LNCaP clone FGC (cell line): ENCODE measurements around the gene FOXP1.

ENCODE experiments used
- DNase-seq: peaks from one replicate; pipeline ENCODE4 v3.0.0-alpha.2; 2011; ENCODE audit warnings: low read depth
- H3K4me3 ChIP-seq: 2 replicates; pipeline ENCODE4 v1.5.1; 2011; ENCODE audit warnings: mild to moderate bottlenecking, low read depth, low read length, control low read depth
- TF ChIP-seq, protein P1 (sequence below): IDR thresholded peaks from 2 replicates; pipeline ENCODE4 v1.5.1; 2012; ENCODE audit warnings: mild to moderate bottlenecking; ENCODE audit not compliant: control insufficient read depth, insufficient read depth; ENCODE audit errors: extremely low read depth

The FOXP1 gene

DNA sequence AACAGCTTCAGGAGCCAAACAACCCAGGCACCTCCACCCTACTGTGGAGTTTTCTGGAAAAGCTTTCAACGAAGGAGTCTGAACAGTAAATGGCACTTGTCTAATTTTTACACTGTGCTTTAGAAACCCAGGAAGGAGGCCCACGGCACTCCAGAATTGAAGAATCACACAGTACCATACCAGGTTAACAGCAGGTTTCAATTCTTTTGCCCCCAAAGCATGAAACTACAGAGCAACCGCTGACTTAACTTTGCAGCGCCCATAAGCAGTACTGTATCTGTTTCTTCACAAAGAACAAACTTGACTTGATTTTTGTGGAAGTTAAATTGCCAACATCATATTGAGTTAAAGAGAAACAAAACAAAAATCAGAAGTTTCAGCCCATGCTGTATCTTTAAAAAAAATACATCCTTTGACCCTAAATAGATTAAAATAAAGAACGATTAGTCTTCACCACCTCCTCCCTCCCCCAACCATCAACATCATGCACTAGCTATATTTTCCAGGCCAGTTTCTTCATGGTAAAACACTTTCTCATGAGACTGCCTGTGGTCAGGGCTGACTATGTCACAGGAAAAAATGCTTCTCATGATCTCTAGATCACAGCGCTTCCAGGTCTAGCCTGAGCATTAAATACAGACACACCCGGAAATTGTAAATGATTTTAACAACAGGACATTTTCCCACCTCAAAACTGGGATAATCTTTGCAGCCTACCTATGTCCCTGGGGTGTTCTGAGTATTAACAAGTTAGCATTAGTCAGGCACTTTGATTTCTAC lies 456.3 kb downstream of the FOXP1 start:
- H3K4me3 ChIP-seq: no peak overlapping the region
- TF ChIP-seq, protein P1, sequence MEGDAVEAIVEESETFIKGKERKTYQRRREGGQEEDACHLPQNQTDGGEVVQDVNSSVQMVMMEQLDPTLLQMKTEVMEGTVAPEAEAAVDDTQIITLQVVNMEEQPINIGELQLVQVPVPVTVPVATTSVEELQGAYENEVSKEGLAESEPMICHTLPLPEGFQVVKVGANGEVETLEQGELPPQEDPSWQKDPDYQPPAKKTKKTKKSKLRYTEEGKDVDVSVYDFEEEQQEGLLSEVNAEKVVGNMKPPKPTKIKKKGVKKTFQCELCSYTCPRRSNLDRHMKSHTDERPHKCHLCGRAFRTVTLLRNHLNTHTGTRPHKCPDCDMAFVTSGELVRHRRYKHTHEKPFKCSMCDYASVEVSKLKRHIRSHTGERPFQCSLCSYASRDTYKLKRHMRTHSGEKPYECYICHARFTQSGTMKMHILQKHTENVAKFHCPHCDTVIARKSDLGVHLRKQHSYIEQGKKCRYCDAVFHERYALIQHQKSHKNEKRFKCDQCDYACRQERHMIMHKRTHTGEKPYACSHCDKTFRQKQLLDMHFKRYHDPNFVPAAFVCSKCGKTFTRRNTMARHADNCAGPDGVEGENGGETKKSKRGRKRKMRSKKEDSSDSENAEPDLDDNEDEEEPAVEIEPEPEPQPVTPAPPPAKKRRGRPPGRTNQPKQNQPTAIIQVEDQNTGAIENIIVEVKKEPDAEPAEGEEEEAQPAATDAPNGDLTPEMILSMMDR: no peak
- no peak for DNase-seq

DNA sequence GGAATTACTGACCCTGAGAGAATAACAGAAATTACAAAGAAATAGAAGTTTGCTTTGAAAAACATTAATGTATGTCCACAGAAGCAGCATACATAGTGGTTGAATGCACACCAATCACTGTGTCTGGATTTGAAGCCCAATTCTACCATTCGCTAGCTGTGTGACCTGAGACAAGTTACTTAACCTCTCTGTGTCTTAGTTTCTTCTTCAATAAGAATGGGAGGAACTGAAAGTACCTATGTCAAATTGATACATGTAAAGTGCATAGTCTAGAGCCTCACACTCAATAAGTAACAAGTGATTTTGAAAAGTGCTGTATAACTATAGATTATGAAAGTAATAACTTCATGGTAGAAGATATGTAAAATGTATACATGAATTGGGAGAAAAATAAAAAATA lies 457.8 kb downstream of the FOXP1 start:
- TF ChIP-seq, protein P1: no peak

DNA sequence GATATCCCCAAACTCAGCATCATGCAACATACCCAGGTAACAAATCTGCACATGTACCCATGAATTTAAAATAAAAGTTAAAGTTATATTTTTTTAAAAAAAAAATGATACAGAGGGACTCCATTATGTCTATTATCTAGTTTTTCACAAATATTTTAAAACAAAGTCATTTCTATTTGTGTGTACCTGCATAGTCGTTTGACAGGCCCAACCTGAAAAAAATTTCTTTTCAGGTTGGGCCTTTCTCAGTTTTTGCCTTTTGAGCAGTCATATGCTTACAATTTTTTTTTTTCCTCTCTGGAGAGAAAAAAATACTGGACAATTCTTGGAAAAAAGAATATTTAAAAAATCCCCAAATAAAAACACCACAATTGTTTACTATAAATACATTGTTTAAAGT lies 459.5 kb downstream of the FOXP1 start:
- TF ChIP-seq, protein P1: no peak
- H3K4me3 ChIP-seq: no peak overlapping the region
- no peak for DNase-seq

More for the DNA sequence above, 457.8 kb downstream of the FOXP1 start:
- no peak for DNase-seq
- no peak overlapping the region for H3K4me3 ChIP-seq

DNA sequence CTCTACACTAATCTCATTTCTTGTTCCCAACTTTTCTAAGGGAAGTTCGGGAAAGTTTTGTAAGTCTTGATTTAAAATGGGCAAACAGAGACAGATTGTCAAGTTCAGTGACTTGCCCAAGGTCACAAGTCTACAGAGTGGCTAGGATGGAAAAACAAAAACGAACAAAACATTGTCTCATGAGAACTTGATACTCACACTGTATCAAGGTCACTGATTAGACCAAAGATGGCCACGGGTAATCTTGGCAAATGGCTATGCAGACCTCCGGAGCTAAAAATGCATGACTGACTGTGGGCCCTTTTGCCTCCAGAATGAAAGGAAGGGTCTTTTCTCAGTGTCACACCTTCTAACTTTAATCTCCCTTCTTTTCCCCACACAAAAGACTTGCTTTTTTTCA lies 460.9 kb downstream of the FOXP1 start:
- H3K4me3 ChIP-seq: no peak overlapping the region
- DNase-seq: no peak
- TF ChIP-seq, protein P1: no peak

DNA sequence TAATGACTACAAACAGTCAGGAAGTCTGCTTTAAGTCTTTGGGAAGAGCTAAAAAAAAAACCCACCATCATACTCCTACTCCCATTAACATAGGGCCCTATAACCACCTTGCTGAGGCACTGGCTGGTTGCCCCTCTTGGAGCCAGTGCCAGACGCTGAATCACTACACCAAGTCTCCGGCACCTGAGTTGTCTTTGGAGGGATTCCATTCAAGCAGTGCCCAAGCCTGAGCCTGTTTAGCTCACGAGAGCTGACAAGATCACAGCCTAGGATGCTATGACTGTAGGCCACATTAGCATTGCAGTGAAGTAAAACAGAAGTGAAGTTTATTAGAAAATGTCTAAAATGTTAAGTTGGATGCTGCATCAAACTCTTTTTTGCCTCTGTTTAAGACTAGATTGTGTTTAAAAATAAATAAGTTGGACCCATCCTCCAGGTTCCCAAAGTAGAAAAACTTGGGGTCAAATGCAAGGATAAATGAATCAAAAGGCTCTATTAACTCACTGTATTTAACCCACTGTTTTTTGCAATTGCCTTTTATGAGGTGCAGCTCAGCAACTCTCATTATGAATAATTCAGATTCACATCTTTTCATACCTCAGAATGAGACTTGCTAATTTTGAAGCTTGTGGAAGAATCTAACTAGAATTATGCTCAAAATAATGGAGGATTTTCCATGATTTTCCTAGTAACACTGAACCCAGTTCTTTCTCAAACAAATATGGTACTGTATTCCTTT lies 461.9 kb downstream of the FOXP1 start:
- no peak overlapping the region for H3K4me3 ChIP-seq
- TF ChIP-seq, protein P1: no peak
- no peak for DNase-seq

DNA sequence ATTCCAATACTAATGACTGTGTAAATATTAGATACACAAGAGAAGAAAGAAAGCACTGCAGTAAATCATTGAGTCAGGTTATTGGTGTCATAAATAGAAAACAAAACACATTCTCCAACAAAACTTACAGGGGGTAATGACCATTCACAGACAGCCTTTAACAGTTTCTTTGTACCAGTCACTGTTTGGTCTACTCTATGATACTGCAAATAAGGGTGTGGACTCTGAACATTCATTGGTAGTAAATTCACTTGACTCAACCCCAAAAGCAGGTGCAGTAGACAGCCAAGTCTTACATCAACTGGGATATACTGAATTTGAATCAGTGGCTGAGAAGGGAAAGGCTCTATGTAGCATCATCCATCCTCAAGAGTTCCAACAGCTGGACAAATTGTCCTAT lies 463.5 kb downstream of the FOXP1 start:
- no peak for DNase-seq
- H3K4me3 ChIP-seq: no peak overlapping the region
- TF ChIP-seq, protein P1: no peak
